T-helper 9 cell (primary cell): ENCODE results near the gene PPP2R1B.
"Not testable (repeated sequence)": the region's sequence is repeated elsewhere in the genome, so short reads cannot be mapped to it uniquely, and the experiment has no call there.

ENCODE experiments used
- DNase-seq: peaks from one replicate; pipeline ENCODE4 v3.0.0-alpha.2; 2020

The PPP2R1B gene

GRCh38 chr11:111724615-111725129, 41.5 kb downstream of the PPP2R1B start:
- no peak for DNase-seq

GRCh38 chr11:111723595-111723994, 42.6 kb downstream of the PPP2R1B start:
- DNase-seq, result no peak

- DNase-seq, result no peak
Observed at GRCh38 chr11:111722501-111722900, 43.7 kb downstream of the PPP2R1B start.

GRCh38 chr11:111720801-111721494, 45.2 kb downstream of the PPP2R1B start:
- DNase-seq, result no peak

- DNase-seq, result no peak
Observed at GRCh38 chr11:111719379-111719778, 46.8 kb downstream of the PPP2R1B start.

- DNase-seq, result no peak
Observed at GRCh38 chr11:111718859-111719258, 47.3 kb downstream of the PPP2R1B start.

- DNase-seq, result no peak
Observed at GRCh38 chr11:111718436-111718835, 47.8 kb downstream of the PPP2R1B start.

- not testable (repeated sequence) for DNase-seq
Observed at GRCh38 chr11:111717660-111718059, 48.5 kb downstream of the PPP2R1B start.

- DNase-seq, result no peak
Observed at GRCh38 chr11:111715142-111715816, 50.9 kb downstream of the PPP2R1B start.

- no peak for DNase-seq
Observed at GRCh38 chr11:111714522-111714921, 51.7 kb downstream of the PPP2R1B start.

GRCh38 chr11:111707691-111708067, 58.5 kb downstream of the PPP2R1B start:
- DNase-seq, result no peak

- DNase-seq, result no peak
Observed at GRCh38 chr11:111707039-111707690, 59.0 kb downstream of the PPP2R1B start.

GRCh38 chr11:111703576-111703975, 62.6 kb downstream of the PPP2R1B start:
- no peak for DNase-seq

GRCh38 chr11:111702623-111703022, 63.6 kb downstream of the PPP2R1B start:
- DNase-seq, result no peak

GRCh38 chr11:111700162-111700561, 66.0 kb downstream of the PPP2R1B start:
- DNase-seq, result no peak

GRCh38 chr11:111699579-111700156, 66.5 kb downstream of the PPP2R1B start:
- no peak for DNase-seq

GRCh38 chr11:111698852-111699559, 67.2 kb downstream of the PPP2R1B start:
- no peak for DNase-seq

GRCh38 chr11:111697933-111698371, 68.2 kb downstream of the PPP2R1B start:
- no peak for DNase-seq

- DNase-seq, result no peak
Observed at GRCh38 chr11:111696556-111696955, 69.6 kb downstream of the PPP2R1B start.

GRCh38 chr11:111694851-111695250, 71.3 kb downstream of the PPP2R1B start:
- DNase-seq, result no peak

GRCh38 chr11:111693224-111693937, 72.8 kb downstream of the PPP2R1B start:
- no peak for DNase-seq

- DNase-seq, result no peak
Observed at GRCh38 chr11:111691741-111692140, 74.4 kb downstream of the PPP2R1B start.
